Neural progenitor cell (in vitro differentiated cells): ENCODE results near the gene IGSF8. TPM values are rescaled to one million over a fixed set of nuclear protein-coding genes. Genes with fewer than 3 reads are reported as not detected.

ENCODE experiments used
- DNase-seq: peaks from one replicate; pipeline ENCODE4 v3.0.0-alpha.2; 2016; ENCODE audit warnings: low spot score
- H2AFZ ChIP-seq: fragments of 200-600 bp; sonication (generic); replicated peaks from 2 replicates; pipeline ENCODE4 v1.6.1; 2016; ENCODE audit warnings: antibody characterized with exemption
- H3F3A ChIP-seq: fragments of 200-600 bp; sonication (generic); 2 replicates; pipeline ENCODE4 v1.6.1; 2016; ENCODE audit warnings: antibody characterized with exemption, low read depth
- H3K27ac ChIP-seq: fragments of 200-600 bp; sonication (generic); 2 replicates; pipeline ENCODE4 v1.5.1; 2016; ENCODE audit warnings: mild to moderate bottlenecking
- H3K27me3 ChIP-seq: fragments of 200-600 bp; sonication (generic); 2 replicates; pipeline ENCODE4 v1.6.1; 2016; ENCODE audit warnings: mild to moderate bottlenecking, moderate library complexity
- H3K36me3 ChIP-seq: fragments of 200-600 bp; sonication (generic); 2 replicates; pipeline ENCODE4 v1.5.1; 2016
- H3K4me1 ChIP-seq: fragments of 200-600 bp; sonication (generic); 2 replicates; pipeline ENCODE4 v1.6.1; 2016; ENCODE audit warnings: mixed run types
- H3K4me2 ChIP-seq: fragments of 200-600 bp; sonication (generic); 2 replicates; pipeline ENCODE4 v1.6.1; 2016
- H3K4me3 ChIP-seq: fragments of 200-600 bp; sonication (generic); 2 replicates; pipeline ENCODE4 v1.5.1; 2016
- H3K79me2 ChIP-seq: fragments of 200-600 bp; sonication (generic); 2 replicates; pipeline ENCODE4 v1.6.1; 2016; ENCODE audit warnings: low read depth
- H3K9ac ChIP-seq: fragments of 200-600 bp; sonication (generic); 2 replicates; pipeline ENCODE4 v1.6.1; 2016
- H3K9me3 ChIP-seq: fragments of 200-600 bp; sonication (generic); 2 replicates; pipeline ENCODE4 v1.5.1; 2016; ENCODE audit warnings: low read depth
- H4K20me1 ChIP-seq: fragments of 200-600 bp; sonication (generic); 2 replicates; pipeline ENCODE4 v1.6.1; 2016; ENCODE audit warnings: low read depth
- H3K27ac Mint-ChIP-seq: 3 replicates; pipeline ENCODE4 v1.8.0; 2021; ENCODE audit warnings: mixed read lengths
- H3K27me3 Mint-ChIP-seq: 2 replicates; pipeline ENCODE4 v1.8.0; 2022; ENCODE audit warnings: low read depth, mild to moderate bottlenecking, inconsistent platforms, moderate library complexity, mixed read lengths; ENCODE audit not compliant: insufficient read depth
- H3K36me3 Mint-ChIP-seq: 3 replicates; pipeline ENCODE4 v1.8.0; 2021; ENCODE audit warnings: mixed read lengths
- H3K4me1 Mint-ChIP-seq: 3 replicates; pipeline ENCODE4 v1.8.0; 2021; ENCODE audit warnings: mixed read lengths
- H3K4me3 Mint-ChIP-seq: 3 replicates; pipeline ENCODE4 v1.8.0; 2021; ENCODE audit warnings: mild to moderate bottlenecking, moderate library complexity, mixed read lengths
- H3K9me3 Mint-ChIP-seq: 3 replicates; pipeline ENCODE4 v1.8.0; 2020; ENCODE audit warnings: mixed read lengths
- EZH2 ChIP-seq: fragments of 200-600 bp; sonication (generic); IDR thresholded peaks from 2 replicates; pipeline ENCODE4 v1.6.1; 2017; ENCODE audit warnings: antibody characterized with exemption, mild to moderate bottlenecking, moderate library complexity
- EZH2phosphoT487 ChIP-seq: fragments of 200-600 bp; sonication (generic); IDR thresholded peaks from 2 replicates; pipeline ENCODE4 v1.6.1; 2017; ENCODE audit warnings: antibody characterized with exemption
- total RNA-seq: library from RNA; depleted of rRNA; stranded (reverse); fragments of >200 nt; gene quantifications from 2 replicates; pipeline ENCODE4 v1.2.3, GENCODE V29; 2015; ENCODE audit warnings: low replicate concordance
- TF ChIP-seq, protein P1 (sequence below): fragments of 200-600 bp; sonication (generic); IDR thresholded peaks from 2 replicates; pipeline ENCODE4 v1.5.1; 2017; ENCODE audit warnings: antibody characterized with exemption, mild to moderate bottlenecking

Gene IGSF8
- total RNA-seq, 1 donor from 2014 or later, result 9.4 TPM

DNA sequence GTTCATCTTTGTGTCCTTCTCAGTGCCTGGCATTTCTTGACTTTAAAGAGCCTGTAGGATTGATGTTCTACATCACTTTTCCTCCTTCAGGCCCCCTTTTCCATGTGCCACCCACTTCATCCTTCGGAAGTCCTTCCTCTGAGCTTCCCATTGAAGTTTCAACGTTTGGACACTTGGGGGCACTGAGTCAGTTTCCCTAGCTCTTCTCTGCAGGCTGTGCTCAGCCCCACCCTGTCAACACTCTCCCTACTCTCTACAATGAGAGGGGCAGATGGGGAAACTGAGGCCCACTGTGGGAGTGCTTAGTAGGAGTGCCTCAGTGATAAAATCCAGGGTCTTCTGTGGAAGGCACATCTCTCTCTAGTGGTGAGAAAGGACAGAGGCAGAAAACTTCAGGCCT is 40.3 kb downstream of the IGSF8 start:
- peaks cover 8% of the 10 kb centered on the region for H3K27me3 ChIP-seq
- TF ChIP-seq, protein P1, sequence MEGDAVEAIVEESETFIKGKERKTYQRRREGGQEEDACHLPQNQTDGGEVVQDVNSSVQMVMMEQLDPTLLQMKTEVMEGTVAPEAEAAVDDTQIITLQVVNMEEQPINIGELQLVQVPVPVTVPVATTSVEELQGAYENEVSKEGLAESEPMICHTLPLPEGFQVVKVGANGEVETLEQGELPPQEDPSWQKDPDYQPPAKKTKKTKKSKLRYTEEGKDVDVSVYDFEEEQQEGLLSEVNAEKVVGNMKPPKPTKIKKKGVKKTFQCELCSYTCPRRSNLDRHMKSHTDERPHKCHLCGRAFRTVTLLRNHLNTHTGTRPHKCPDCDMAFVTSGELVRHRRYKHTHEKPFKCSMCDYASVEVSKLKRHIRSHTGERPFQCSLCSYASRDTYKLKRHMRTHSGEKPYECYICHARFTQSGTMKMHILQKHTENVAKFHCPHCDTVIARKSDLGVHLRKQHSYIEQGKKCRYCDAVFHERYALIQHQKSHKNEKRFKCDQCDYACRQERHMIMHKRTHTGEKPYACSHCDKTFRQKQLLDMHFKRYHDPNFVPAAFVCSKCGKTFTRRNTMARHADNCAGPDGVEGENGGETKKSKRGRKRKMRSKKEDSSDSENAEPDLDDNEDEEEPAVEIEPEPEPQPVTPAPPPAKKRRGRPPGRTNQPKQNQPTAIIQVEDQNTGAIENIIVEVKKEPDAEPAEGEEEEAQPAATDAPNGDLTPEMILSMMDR, result peak; percentile 43
- no peak for TF ChIP-seq EZH2
- TF ChIP-seq EZH2phosphoT487, result no peak
- H3K36me3 ChIP-seq, result no peaks in the 10 kb centered on the region
- no peak overlapping the region for H3K9ac ChIP-seq
- no peaks in the 10 kb centered on the region for H4K20me1 ChIP-seq
- H3K9me3 ChIP-seq, result no peaks in the 10 kb centered on the region
- H3K9me3 Mint-ChIP-seq, result peaks cover 2% of the 10 kb centered on the region
- no peak overlapping the region for H3K27ac ChIP-seq
- no peaks in the 10 kb centered on the region for H3F3A ChIP-seq
- no peak overlapping the region for H3K4me2 ChIP-seq
- H2AFZ ChIP-seq, result no peak overlapping the region
- H3K4me3 ChIP-seq, result no peak overlapping the region
- H3K79me2 ChIP-seq, result no peaks in the 10 kb centered on the region
- H3K36me3 Mint-ChIP-seq, result no peaks in the 10 kb centered on the region
- H3K27ac Mint-ChIP-seq, result no peak overlapping the region
- H3K4me1 Mint-ChIP-seq, result peaks cover 36% of the 10 kb centered on the region
- peaks cover 28% of the 10 kb centered on the region for H3K4me1 ChIP-seq
- H3K27me3 Mint-ChIP-seq, result peaks cover 12% of the 10 kb centered on the region
- H3K4me3 Mint-ChIP-seq, result no peak overlapping the region
- no peak for DNase-seq

DNA sequence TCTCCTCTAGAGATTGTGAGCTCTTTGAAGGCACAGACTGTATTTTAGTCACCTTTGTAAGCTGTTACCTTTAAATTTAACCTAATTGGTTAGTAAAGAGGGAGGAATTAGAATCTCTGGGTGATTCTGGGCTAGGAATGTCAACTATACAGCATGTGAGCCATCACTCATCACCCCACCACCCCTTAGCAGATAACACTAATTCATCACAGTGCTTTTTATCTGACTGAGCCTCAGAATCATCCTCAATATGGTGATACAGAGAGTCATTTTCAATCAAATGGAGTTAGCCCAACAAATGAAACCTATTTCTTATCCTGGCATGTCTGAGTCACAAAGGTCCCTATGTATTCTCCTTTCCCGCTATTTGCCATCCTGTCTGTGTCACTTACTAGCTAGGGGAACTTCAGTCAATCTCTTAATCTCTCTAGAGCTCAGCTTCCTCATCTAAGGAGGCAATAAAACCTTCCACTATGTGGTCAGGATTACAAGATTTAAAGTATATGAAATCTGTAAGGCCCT is 41.7 kb downstream of the IGSF8 start:
- peaks cover 16% of the 10 kb centered on the region for H3K4me1 ChIP-seq
- Mint-ChIP-seq H3K36me3 (no peaks in the 10 kb centered on the region), H3K27me3 (peaks cover 14% of the 10 kb centered on the region), H3K4me1 (peaks cover 27% of the 10 kb centered on the region), H3K4me3 (no peak overlapping the region), H3K9me3 (peaks cover 2% of the 10 kb centered on the region), H3K27ac (peak overlapping the region; percentile 31)
- no peak overlapping the region for H3K4me3 ChIP-seq
- DNase-seq, result no peak
- no peak overlapping the region for H2AFZ ChIP-seq
- no peak for TF ChIP-seq EZH2
- TF ChIP-seq, protein P1, result no peak
- no peak for TF ChIP-seq EZH2phosphoT487
- no peaks in the 10 kb centered on the region for H3K9me3 ChIP-seq
- no peaks in the 10 kb centered on the region for H4K20me1 ChIP-seq
- H3K4me2 ChIP-seq, result no peak overlapping the region
- peaks cover 22% of the 10 kb centered on the region for H3K27me3 ChIP-seq
- H3K9ac ChIP-seq, result no peak overlapping the region
- H3F3A ChIP-seq, result no peaks in the 10 kb centered on the region
- H3K36me3 ChIP-seq, result no peaks in the 10 kb centered on the region
- H3K27ac ChIP-seq, result no peak overlapping the region
- no peaks in the 10 kb centered on the region for H3K79me2 ChIP-seq

DNA sequence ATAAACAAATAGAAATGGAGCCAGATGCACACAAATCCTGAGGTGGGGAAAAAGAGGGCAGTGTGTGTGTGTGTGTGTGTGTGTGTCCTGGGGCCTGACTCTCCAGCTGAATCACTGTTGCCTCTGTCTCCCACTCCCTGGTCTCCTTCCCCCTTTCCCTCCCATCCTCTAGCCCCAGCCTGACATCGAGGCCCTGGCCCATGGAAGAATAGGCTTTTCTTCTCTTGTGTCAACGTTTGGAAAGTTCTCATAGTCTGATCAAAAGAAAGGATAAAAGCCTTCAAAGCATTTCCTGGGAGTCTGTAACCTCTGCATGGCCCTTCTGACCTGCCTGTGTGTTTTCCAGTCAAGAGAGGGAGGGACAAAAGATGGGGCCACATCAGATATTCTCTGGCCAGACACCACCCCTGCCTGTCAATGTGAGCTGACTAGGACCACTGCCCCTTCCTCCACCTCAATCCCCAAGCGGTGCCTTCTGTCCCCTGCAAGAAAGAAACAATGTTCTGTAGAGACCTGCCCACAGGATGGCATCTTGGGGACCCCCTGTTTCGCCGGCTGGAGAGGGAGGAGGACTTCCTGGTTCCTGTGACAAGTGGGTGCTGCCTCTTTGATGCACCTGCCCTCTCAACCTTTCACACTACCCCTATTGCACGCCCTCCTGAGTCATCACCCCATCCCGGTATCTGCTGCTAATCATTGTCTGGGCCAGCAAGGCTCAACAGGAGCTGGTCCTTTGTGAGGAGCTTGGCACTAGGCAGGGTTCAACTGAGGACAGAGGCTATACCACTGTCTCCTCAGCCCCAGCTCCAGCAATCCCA is 44.7 kb downstream of the IGSF8 start:
- no peaks in the 10 kb centered on the region for H4K20me1 ChIP-seq
- Mint-ChIP-seq H3K27me3 (peaks cover 13% of the 10 kb centered on the region), H3K4me1 (peaks cover 24% of the 10 kb centered on the region), H3K9me3 (peaks cover 2% of the 10 kb centered on the region), H3K4me3 (no peak overlapping the region), H3K27ac (peak overlapping the region; percentile 36), H3K36me3 (no peaks in the 10 kb centered on the region)
- H3K9me3 ChIP-seq, result no peaks in the 10 kb centered on the region
- H3K27ac ChIP-seq, result no peak overlapping the region
- H3F3A ChIP-seq, result peaks cover under 1% of the 10 kb centered on the region
- H3K36me3 ChIP-seq, result no peaks in the 10 kb centered on the region
- H2AFZ ChIP-seq, result no peak overlapping the region
- H3K9ac ChIP-seq, result no peak overlapping the region
- H3K4me3 ChIP-seq, result no peak overlapping the region
- H3K79me2 ChIP-seq, result no peaks in the 10 kb centered on the region
- DNase-seq, result no peak
- H3K4me1 ChIP-seq, result peaks cover 18% of the 10 kb centered on the region
- TF ChIP-seq, protein P1, result no peak
- TF ChIP-seq EZH2 (no peak), EZH2phosphoT487 (no peak)
- H3K27me3 ChIP-seq, result peaks cover 23% of the 10 kb centered on the region
- H3K4me2 ChIP-seq, result peak overlapping the region; percentile 27
